Measurements from ENCODE around the gene PRKCH.

GRCh38 chr14:61565836-61566536 lies 244.6 kb downstream of the PRKCH start:
- TF ChIP-seq, protein P1, sequence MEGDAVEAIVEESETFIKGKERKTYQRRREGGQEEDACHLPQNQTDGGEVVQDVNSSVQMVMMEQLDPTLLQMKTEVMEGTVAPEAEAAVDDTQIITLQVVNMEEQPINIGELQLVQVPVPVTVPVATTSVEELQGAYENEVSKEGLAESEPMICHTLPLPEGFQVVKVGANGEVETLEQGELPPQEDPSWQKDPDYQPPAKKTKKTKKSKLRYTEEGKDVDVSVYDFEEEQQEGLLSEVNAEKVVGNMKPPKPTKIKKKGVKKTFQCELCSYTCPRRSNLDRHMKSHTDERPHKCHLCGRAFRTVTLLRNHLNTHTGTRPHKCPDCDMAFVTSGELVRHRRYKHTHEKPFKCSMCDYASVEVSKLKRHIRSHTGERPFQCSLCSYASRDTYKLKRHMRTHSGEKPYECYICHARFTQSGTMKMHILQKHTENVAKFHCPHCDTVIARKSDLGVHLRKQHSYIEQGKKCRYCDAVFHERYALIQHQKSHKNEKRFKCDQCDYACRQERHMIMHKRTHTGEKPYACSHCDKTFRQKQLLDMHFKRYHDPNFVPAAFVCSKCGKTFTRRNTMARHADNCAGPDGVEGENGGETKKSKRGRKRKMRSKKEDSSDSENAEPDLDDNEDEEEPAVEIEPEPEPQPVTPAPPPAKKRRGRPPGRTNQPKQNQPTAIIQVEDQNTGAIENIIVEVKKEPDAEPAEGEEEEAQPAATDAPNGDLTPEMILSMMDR (IDR thresholded peaks at IDR 0.05; ENCODE audit: insufficient read depth, low read length): no peak
- TF ChIP-seq, protein P2, sequence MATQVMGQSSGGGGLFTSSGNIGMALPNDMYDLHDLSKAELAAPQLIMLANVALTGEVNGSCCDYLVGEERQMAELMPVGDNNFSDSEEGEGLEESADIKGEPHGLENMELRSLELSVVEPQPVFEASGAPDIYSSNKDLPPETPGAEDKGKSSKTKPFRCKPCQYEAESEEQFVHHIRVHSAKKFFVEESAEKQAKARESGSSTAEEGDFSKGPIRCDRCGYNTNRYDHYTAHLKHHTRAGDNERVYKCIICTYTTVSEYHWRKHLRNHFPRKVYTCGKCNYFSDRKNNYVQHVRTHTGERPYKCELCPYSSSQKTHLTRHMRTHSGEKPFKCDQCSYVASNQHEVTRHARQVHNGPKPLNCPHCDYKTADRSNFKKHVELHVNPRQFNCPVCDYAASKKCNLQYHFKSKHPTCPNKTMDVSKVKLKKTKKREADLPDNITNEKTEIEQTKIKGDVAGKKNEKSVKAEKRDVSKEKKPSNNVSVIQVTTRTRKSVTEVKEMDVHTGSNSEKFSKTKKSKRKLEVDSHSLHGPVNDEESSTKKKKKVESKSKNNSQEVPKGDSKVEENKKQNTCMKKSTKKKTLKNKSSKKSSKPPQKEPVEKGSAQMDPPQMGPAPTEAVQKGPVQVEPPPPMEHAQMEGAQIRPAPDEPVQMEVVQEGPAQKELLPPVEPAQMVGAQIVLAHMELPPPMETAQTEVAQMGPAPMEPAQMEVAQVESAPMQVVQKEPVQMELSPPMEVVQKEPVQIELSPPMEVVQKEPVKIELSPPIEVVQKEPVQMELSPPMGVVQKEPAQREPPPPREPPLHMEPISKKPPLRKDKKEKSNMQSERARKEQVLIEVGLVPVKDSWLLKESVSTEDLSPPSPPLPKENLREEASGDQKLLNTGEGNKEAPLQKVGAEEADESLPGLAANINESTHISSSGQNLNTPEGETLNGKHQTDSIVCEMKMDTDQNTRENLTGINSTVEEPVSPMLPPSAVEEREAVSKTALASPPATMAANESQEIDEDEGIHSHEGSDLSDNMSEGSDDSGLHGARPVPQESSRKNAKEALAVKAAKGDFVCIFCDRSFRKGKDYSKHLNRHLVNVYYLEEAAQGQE (IDR thresholded peaks at IDR 0.05; ENCODE audit: insufficient replicate concordance, low read depth): no peak
- TF ChIP-seq POLR2AphosphoS5 (IDR thresholded peaks at IDR 0.05; ENCODE audit: low read depth) (no peak), GABPA (IDR thresholded peaks at IDR 0.05; ENCODE audit: low read depth) (no peak)
